AG10803 (cell line): Measurements from ENCODE around the gene NDUFS6.
"Not testable (repeated sequence)": the region's sequence is repeated elsewhere in the genome, so short reads cannot be mapped to it uniquely, and the experiment has no call there.

Source experiments
- DNase-seq: peaks from one replicate; pipeline ENCODE4 v3.0.0; 2010; ENCODE audit warnings: low read depth
- H3K4me3 ChIP-seq: 2 replicates; pipeline ENCODE4 v1.5.1; 2011; ENCODE audit warnings: mild to moderate bottlenecking, low read length, control low read depth
- TF ChIP-seq, protein P1 (sequence below): conservative IDR thresholded peaks from 2 replicates; pipeline ENCODE4 v1.5.1; 2011; ENCODE audit warnings: mild to moderate bottlenecking, low read length, control low read depth, inconsistent platforms

The NDUFS6 gene

DNA sequence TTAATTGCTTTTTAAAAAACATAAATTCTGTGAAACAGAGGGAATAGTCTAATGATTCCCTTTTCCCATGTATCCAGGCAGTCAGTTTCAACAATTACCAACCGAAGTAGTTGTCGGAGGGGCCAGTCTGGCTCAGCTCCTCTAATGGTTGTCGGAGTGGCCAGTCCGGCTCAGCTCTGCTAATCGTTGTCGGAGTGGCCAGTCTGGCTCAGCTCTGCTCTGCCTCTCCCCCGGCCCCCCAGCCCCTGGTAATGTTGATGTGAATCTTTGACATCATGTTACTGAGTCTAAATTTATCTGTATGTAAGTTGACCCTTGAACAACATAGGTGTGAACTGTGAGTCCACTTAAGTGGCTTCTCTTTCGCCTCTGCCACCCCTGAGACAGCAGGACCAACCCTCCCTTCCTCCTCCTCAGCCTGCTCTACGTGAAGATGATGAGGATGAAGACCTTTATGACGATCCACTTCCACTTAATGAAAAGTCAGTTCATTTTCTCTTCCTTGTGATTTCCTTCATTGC is 9.4 kb downstream of the NDUFS6 start:
- H3K4me3 ChIP-seq, result no peak overlapping the region
- TF ChIP-seq, protein P1, sequence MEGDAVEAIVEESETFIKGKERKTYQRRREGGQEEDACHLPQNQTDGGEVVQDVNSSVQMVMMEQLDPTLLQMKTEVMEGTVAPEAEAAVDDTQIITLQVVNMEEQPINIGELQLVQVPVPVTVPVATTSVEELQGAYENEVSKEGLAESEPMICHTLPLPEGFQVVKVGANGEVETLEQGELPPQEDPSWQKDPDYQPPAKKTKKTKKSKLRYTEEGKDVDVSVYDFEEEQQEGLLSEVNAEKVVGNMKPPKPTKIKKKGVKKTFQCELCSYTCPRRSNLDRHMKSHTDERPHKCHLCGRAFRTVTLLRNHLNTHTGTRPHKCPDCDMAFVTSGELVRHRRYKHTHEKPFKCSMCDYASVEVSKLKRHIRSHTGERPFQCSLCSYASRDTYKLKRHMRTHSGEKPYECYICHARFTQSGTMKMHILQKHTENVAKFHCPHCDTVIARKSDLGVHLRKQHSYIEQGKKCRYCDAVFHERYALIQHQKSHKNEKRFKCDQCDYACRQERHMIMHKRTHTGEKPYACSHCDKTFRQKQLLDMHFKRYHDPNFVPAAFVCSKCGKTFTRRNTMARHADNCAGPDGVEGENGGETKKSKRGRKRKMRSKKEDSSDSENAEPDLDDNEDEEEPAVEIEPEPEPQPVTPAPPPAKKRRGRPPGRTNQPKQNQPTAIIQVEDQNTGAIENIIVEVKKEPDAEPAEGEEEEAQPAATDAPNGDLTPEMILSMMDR, result no peak
- DNase-seq, result no peak

- DNase-seq, result no peak
- TF ChIP-seq, protein P1, result no peak
- no peak overlapping the region for H3K4me3 ChIP-seq
Measured at GRCh38 chr5:1814183-1815020, 13.2 kb downstream of the NDUFS6 start.

DNA sequence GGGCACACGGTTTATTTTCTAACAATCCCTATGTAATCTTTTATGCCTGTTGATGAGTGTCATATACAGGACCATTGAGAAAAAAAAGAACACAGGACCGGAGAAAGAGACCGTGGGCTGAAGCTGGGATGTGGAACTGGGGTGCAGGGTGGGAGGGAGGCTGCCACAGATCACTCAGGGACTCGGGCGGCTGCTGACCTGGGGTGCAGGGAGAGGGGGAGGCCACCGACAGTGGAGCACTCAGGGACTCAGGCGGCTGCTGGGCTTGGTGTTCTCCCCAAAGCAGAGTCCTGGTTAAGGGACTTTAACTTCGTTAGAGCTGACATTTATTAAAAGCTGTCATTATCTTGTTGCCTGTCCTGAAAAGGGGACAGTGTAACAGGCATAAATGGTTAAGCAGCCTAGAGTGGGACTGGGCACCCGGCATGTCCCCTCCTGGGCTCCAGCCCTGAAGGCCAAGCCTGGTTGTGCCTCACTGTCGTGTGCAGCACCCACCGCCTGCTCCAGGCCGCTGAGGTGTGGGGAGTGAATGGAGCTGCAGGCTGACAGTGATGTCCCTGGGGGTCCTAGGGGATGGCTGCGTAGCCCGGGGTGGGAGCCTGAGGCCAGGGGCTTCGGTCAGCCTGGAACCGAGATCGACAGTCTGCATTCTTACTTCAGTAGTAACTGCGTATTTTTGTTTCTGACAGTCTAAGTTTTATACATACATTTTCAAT is 14.0 kb downstream of the NDUFS6 start:
- DNase-seq, result no peak
- H3K4me3 ChIP-seq, result no peak overlapping the region
- TF ChIP-seq, protein P1, result no peak

- TF ChIP-seq, protein P1, result no peak
- no peak overlapping the region for H3K4me3 ChIP-seq
- no peak for DNase-seq
Measured at GRCh38 chr5:1815881-1816292, 14.7 kb downstream of the NDUFS6 start.

DNA sequence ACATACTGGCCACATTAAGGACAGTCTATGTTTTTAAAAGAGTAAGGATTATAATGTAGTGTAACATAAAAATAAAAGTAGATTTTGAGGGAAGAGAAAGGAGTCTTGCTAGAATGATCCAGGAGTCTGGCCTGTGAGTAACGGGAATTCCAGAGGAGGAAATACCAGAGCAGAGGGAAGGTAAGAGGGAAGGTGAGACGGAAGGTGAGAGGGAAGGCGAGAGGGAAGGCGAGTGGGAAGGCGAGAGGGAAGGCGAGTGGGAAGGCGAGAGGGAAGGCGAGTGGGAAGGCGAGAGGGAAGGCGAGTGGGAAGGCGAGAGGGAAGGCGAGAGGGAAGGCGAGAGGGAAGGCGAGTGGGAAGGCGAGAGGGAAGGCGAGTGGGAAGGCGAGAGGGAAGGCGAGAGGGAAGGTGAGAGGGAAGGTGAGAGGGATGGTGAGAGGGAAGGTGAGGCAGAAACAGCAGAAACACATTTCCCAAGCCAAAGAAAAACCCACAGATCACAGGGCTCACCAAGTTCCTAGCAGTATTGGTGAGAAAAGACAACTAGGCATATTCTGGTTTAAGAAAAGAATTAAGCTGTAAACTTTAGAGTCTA is 15.4 kb downstream of the NDUFS6 start:
- DNase-seq, H3K4me3 ChIP-seq: not testable (repeated sequence)

DNA sequence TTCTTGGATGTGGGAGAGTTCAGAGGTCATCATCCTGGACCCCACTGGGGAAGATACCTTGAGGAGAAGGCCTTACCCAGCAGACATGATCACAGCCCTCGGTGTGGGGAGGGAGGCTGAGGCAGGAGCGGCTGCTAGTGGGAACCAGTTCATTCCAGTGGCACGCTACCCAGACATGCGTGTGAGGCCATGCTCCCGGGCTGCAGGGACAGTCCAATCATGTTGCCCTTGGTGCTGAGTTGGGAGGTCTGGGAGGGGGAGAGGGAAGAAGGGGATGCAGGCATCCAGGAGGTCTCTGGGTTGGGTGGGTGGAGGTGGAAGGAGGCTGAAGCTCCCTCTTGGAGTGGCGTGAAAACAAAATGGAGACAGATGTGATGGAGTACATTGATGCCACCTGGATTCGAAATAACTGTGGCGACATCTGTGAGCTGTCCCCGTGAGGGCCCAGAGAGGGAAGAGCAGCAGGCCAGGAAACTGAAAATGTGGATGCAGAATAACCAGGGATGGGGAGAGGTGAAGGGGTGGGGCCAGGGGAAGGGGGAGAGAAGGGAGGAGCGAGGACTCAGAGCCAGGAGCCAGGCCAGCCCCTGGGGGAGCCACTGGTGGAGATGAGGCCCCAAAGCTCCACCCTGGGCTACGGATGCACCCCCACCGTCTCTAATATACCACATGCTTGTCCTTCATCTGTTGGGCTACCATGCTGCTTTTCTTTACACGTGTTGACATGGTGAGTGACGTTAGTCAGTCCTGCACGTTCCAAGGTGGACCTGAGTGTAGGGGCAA is 16.2 kb downstream of the NDUFS6 start:
- H3K4me3 ChIP-seq, result no peak overlapping the region
- TF ChIP-seq, protein P1, result no peak
- no peak for DNase-seq

GRCh38 chr5:1818784-1819183 is 17.6 kb downstream of the NDUFS6 start:
- TF ChIP-seq, protein P1, result no peak
- no peak for DNase-seq
- no peak overlapping the region for H3K4me3 ChIP-seq
